ENCODE data around the gene PHF10. TPM values are rescaled to one million over a fixed set of nuclear protein-coding genes. Genes with fewer than 3 reads are reported as not detected.

PHF10 gene
- total and polyA plus RNA-seq, 2 donors (not counting 1 experiment from before 2014, with no cell fraction given), result 32.9 to 74.6 TPM

DNA sequence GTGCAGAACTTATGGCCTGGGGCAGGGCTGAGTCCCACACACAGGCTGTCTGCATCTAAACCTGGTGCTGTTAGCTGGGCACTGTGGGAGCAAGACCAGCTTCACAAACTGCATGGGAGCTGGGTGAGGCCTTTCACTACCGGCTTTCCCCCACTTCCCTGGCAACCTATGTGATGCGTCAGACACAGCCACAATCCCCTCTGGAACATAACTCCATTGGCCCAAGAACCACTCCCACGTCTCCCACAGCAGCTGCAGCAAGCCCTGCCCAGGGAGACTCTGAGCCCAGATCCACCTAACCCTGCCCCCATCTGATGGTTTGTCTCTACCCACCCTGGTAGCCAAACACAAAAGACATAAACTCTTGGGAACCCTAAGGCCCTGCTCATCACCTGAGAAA lies 31.8 kb downstream of the PHF10 start:
- H3K79me2 ChIP-seq (ENCODE audit: control insufficient read depth, insufficient read depth, low read length), result peaks cover 28% of the 10 kb centered on the region
- H3K4me3 ChIP-seq (ENCODE audit: control extremely low read depth in 1 of 5, extremely low read depth in 1 of 5, insufficient read depth in 1 of 5, low read depth in 2 of 5, low read length in 4 of 5), result no peak overlapping the region
- Mint-ChIP-seq H3K4me3 (no peak overlapping the region), H3K4me1 (peaks cover 4% of the 10 kb centered on the region), H3K27ac (no peak overlapping the region), H3K9me3 (ENCODE audit: insufficient read depth) (peaks cover 3% of the 10 kb centered on the region), H3K27me3 (no peaks in the 10 kb centered on the region)
- ChIA-PET POLR2A (no interaction called here), CTCF (no interaction called here)
- no peak for TF ChIP-seq EZH2 (IDR thresholded peaks at IDR 0.05; ENCODE audit: borderline replicate concordance, insufficient read depth, low read depth, low read length, poor library complexity, severe bottlenecking)
- no peaks in the 10 kb centered on the region for H4K20me1 ChIP-seq (ENCODE audit: control insufficient read depth, insufficient read depth, low read length, poor library complexity, severe bottlenecking)
- intact Hi-C loops (cut with micrococcal nuclease), result no loop called here
- no peak for ATAC-seq (ENCODE audit: low read depth)
- no peak overlapping the region for H3K4me2 ChIP-seq (replicated peaks; ENCODE audit: low read depth, low read length, poor library complexity, severe bottlenecking)
- DNase-seq, result no peak
- H3K36me3 ChIP-seq (replicated peaks in 1 of 2; ENCODE audit: control extremely low read depth in 1 of 2, control insufficient read depth in 1 of 2, extremely low read depth in 1 of 2, insufficient read depth in 2 of 2, low read length in 1 of 2), result peaks cover 7 to 9% of the 10 kb centered on the region in 2 experiments
- H2AFZ ChIP-seq (ENCODE audit: insufficient read depth, low read depth, low read length, poor library complexity, severe bottlenecking), result no peak overlapping the region
- no peaks in the 10 kb centered on the region for H3K27me3 ChIP-seq (replicated peaks in 1 of 4; ENCODE audit: control extremely low read depth in 1 of 4, control insufficient read depth in 3 of 4, insufficient read depth in 4 of 4, low read length in 3 of 4)
- no peak overlapping the region for H3K9ac ChIP-seq (ENCODE audit: low read length)
- H3K4me1 ChIP-seq (ENCODE audit: control insufficient read depth in 2 of 2, insufficient read depth in 2 of 2, low read length in 2 of 2), result no peaks in the 10 kb centered on the region
- no peak overlapping the region for H3K27ac ChIP-seq (ENCODE audit: low read length in 2 of 2)
- WGBS (ENCODE audit: insufficient coverage), result 95% methylated on average over 3 of the region's 3 CpGs
- peaks cover 0 to 35% (median 14%) of the 10 kb centered on the region in 3 donors for H3K9me3 ChIP-seq (ENCODE audit: control extremely low read depth in 1 of 3, control insufficient read depth in 2 of 3, insufficient read depth in 1 of 3, low read length in 2 of 3)

DNA sequence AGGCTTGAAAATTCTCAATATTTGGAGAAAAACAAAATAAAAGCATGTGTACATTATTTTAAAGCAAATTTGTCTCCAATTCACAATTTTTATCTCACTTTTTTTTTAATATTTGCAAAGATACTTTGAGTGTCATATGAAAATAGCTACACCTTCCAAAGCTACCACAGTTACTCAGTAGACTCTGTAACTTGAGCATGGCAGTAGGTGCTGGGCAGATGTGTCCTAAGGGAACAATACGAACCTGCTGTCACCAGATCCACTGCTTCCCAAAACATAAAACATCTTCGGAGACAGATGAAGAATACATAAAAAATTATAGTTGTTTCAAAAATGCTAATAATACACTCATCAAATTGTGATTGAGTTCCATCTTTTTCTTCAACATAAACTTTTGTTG lies 33.0 kb downstream of the PHF10 start:
- peaks cover 4% of the 10 kb centered on the region for H3K4me1 Mint-ChIP-seq
- Histone ChIP-seq H3K4me3 (ENCODE audit: control extremely low read depth in 1 of 5, extremely low read depth in 1 of 5, insufficient read depth in 1 of 5, low read depth in 2 of 5, low read length in 4 of 5) (no peak overlapping the region), H3K27ac (ENCODE audit: low read length in 2 of 2) (no peak overlapping the region), H4K20me1 (ENCODE audit: control insufficient read depth, insufficient read depth, low read length, poor library complexity, severe bottlenecking) (no peaks in the 10 kb centered on the region), H3K4me1 (ENCODE audit: control insufficient read depth in 2 of 2, insufficient read depth in 2 of 2, low read length in 2 of 2) (no peaks in the 10 kb centered on the region), H3K27me3 (replicated peaks in 1 of 4; ENCODE audit: control extremely low read depth in 1 of 4, control insufficient read depth in 3 of 4, insufficient read depth in 4 of 4, low read length in 3 of 4) (no peaks in the 10 kb centered on the region), H3K36me3 (replicated peaks in 1 of 2; ENCODE audit: control extremely low read depth in 1 of 2, control insufficient read depth in 1 of 2, extremely low read depth in 1 of 2, insufficient read depth in 2 of 2, low read length in 1 of 2) (peaks cover 7 to 15% of the 10 kb centered on the region in 2 experiments), H3K9me3 (ENCODE audit: control extremely low read depth in 1 of 3, control insufficient read depth in 2 of 3, insufficient read depth in 1 of 3, low read length in 2 of 3) (peaks cover 3 to 26% (median 13%) of the 10 kb centered on the region in 3 donors), H3K4me2 (replicated peaks; ENCODE audit: low read depth, low read length, poor library complexity, severe bottlenecking) (no peak overlapping the region), H2AFZ (ENCODE audit: insufficient read depth, low read depth, low read length, poor library complexity, severe bottlenecking) (no peak overlapping the region), H3K9ac (ENCODE audit: low read length) (no peak overlapping the region), H3K79me2 (ENCODE audit: control insufficient read depth, insufficient read depth, low read length) (peaks cover 28% of the 10 kb centered on the region)
- ChIA-PET POLR2A (no interaction called here), CTCF (interaction anchor here (0.9 kb wide), 1 partner anchor 62 kb away, joined by 3 read pairs; no protein-coding TSS in a partner anchor)
- WGBS (ENCODE audit: insufficient coverage), result no CpG with 5 or more reads among the region's 2 CpGs
- TF ChIP-seq, protein P1, sequence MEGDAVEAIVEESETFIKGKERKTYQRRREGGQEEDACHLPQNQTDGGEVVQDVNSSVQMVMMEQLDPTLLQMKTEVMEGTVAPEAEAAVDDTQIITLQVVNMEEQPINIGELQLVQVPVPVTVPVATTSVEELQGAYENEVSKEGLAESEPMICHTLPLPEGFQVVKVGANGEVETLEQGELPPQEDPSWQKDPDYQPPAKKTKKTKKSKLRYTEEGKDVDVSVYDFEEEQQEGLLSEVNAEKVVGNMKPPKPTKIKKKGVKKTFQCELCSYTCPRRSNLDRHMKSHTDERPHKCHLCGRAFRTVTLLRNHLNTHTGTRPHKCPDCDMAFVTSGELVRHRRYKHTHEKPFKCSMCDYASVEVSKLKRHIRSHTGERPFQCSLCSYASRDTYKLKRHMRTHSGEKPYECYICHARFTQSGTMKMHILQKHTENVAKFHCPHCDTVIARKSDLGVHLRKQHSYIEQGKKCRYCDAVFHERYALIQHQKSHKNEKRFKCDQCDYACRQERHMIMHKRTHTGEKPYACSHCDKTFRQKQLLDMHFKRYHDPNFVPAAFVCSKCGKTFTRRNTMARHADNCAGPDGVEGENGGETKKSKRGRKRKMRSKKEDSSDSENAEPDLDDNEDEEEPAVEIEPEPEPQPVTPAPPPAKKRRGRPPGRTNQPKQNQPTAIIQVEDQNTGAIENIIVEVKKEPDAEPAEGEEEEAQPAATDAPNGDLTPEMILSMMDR (IDR thresholded peaks at IDR 0.05), result no peak
- no peak for TF ChIP-seq EZH2 (IDR thresholded peaks at IDR 0.05; ENCODE audit: borderline replicate concordance, insufficient read depth, low read depth, low read length, poor library complexity, severe bottlenecking)
- ATAC-seq (ENCODE audit: low read depth), result no peak
- intact Hi-C loops (cut with micrococcal nuclease), result no loop called here
- no peak for DNase-seq
- H3K27ac Mint-ChIP-seq, result no peak overlapping the region
- no peak overlapping the region for H3K4me3 Mint-ChIP-seq
- peaks cover 3% of the 10 kb centered on the region for H3K9me3 Mint-ChIP-seq (ENCODE audit: insufficient read depth)
- no peaks in the 10 kb centered on the region for H3K27me3 Mint-ChIP-seq
